ENCODE results near the gene CS. TPM values are rescaled to one million over a fixed set of nuclear protein-coding genes. Genes with fewer than 3 reads are reported as not detected.

The CS gene
- total RNA-seq, 1 donor from 2014 or later, result 91.1 TPM

GRCh38 chr12:56224102-56224701 is 75.9 kb downstream of the CS start, which contains the start of gene NABP2:
Gene NABP2 (plus strand): TSS chr12:56224342. CDS start chr12:56224857, 515 bp downstream.
- no peaks in the 10 kb centered on the region for H3K9me3 Mint-ChIP-seq
- H3K36me3 Mint-ChIP-seq, result peaks cover 4% of the 10 kb centered on the region
- DNase-seq (ENCODE audit: low spot score), result peak; percentile 99
- H3K79me2 ChIP-seq (ENCODE audit: low read depth), result peaks cover 40% of the 10 kb centered on the region
- H3K4me3 ChIP-seq, result peak within 1 kb of the TSS; percentile 78
- peaks cover 36% of the 10 kb centered on the region for H3K4me1 Mint-ChIP-seq
- H3K9me3 ChIP-seq (ENCODE audit: low read depth), result no peaks in the 10 kb centered on the region
- H3K4me3 Mint-ChIP-seq, result peak within 1 kb of the TSS; percentile 98
- peaks cover 5% of the 10 kb centered on the region for H3K27me3 Mint-ChIP-seq (ENCODE audit: insufficient read depth, low read depth)
- peak within 1 kb of the TSS; percentile 64 for H3K9ac ChIP-seq
- H2AFZ ChIP-seq (replicated peaks), result peak within 1 kb of the TSS; percentile 88
- TF ChIP-seq CTCF (IDR thresholded peaks at IDR 0.05) (peak; percentile 79), EZH2phosphoT487 (IDR thresholded peaks at IDR 0.05) (no peak)
- peak within 1 kb of the TSS; percentile 89 for H3K4me2 ChIP-seq
- no peaks in the 10 kb centered on the region for H3K27me3 ChIP-seq
- peaks cover 12% of the 10 kb centered on the region for H4K20me1 ChIP-seq (ENCODE audit: low read depth)
- no peaks in the 10 kb centered on the region for H3K36me3 ChIP-seq
- peaks cover 36% of the 10 kb centered on the region for H3F3A ChIP-seq (ENCODE audit: low read depth)
- peak within 1 kb of the TSS; percentile 89 for H3K27ac ChIP-seq
- peak within 1 kb of the TSS; percentile 91 for H3K27ac Mint-ChIP-seq
- H3K4me1 ChIP-seq, result peaks cover 22% of the 10 kb centered on the region

GRCh38 chr12:56223571-56224101 is 76.5 kb downstream of the CS start:
- H3K36me3 ChIP-seq, result no peaks in the 10 kb centered on the region
- Mint-ChIP-seq H3K36me3 (peaks cover 4% of the 10 kb centered on the region), H3K27me3 (ENCODE audit: insufficient read depth, low read depth) (peaks cover 5% of the 10 kb centered on the region), H3K4me3 (peak overlapping the region; percentile 98), H3K9me3 (no peaks in the 10 kb centered on the region), H3K4me1 (peaks cover 36% of the 10 kb centered on the region), H3K27ac (peak overlapping the region; percentile 91)
- peak overlapping the region; percentile 78 for H3K4me3 ChIP-seq
- no peaks in the 10 kb centered on the region for H3K27me3 ChIP-seq
- H3F3A ChIP-seq (ENCODE audit: low read depth), result peaks cover 36% of the 10 kb centered on the region
- no peak for DNase-seq (ENCODE audit: low spot score)
- H3K4me2 ChIP-seq, result peak overlapping the region; percentile 72
- peaks cover 45% of the 10 kb centered on the region for H3K79me2 ChIP-seq (ENCODE audit: low read depth)
- H3K4me1 ChIP-seq, result peaks cover 22% of the 10 kb centered on the region
- peak overlapping the region; percentile 89 for H3K27ac ChIP-seq
- H2AFZ ChIP-seq (replicated peaks), result peak overlapping the region; percentile 77
- no peak overlapping the region for H3K9ac ChIP-seq
- H3K9me3 ChIP-seq (ENCODE audit: low read depth), result no peaks in the 10 kb centered on the region
- peaks cover 12% of the 10 kb centered on the region for H4K20me1 ChIP-seq (ENCODE audit: low read depth)
- TF ChIP-seq CTCF (IDR thresholded peaks at IDR 0.05), result no peak
- no peak for TF ChIP-seq EZH2phosphoT487 (IDR thresholded peaks at IDR 0.05)
- no peak for TF ChIP-seq EZH2 (IDR thresholded peaks at IDR 0.05)

GRCh38 chr12:56222531-56222895 is 77.6 kb downstream of the CS start:
- Histone ChIP-seq H3K79me2 (ENCODE audit: low read depth) (peaks cover 57% of the 10 kb centered on the region), H3K27me3 (no peaks in the 10 kb centered on the region), H4K20me1 (ENCODE audit: low read depth) (peaks cover 12% of the 10 kb centered on the region), H3K27ac (peak overlapping the region; percentile 94), H3K9me3 (ENCODE audit: low read depth) (no peaks in the 10 kb centered on the region), H3K9ac (peak overlapping the region; percentile 55), H3K4me1 (peaks cover 22% of the 10 kb centered on the region), H3K4me3 (peak overlapping the region; percentile 96), H3K4me2 (peak overlapping the region; percentile 98), H3K36me3 (no peaks in the 10 kb centered on the region), H3F3A (ENCODE audit: low read depth) (peaks cover 36% of the 10 kb centered on the region), H2AFZ (replicated peaks) (no peak overlapping the region)
- H3K36me3 Mint-ChIP-seq, result peaks cover 4% of the 10 kb centered on the region
- TF ChIP-seq EZH2 (IDR thresholded peaks at IDR 0.05) (no peak), CTCF (IDR thresholded peaks at IDR 0.05) (no peak), EZH2phosphoT487 (IDR thresholded peaks at IDR 0.05) (no peak)
- H3K9me3 Mint-ChIP-seq, result no peaks in the 10 kb centered on the region
- peak overlapping the region; percentile 97 for H3K27ac Mint-ChIP-seq
- peaks cover 5% of the 10 kb centered on the region for H3K27me3 Mint-ChIP-seq (ENCODE audit: insufficient read depth, low read depth)
- no peak for DNase-seq (ENCODE audit: low spot score)
- H3K4me3 Mint-ChIP-seq, result peak overlapping the region; percentile 98
- H3K4me1 Mint-ChIP-seq, result peaks cover 36% of the 10 kb centered on the region

Data from neural progenitor cell (in vitro differentiated cells).